ENCODE data around the gene SLC8A1.

The SLC8A1 gene

GRCh38 chr2:40430776-40431599 lies 20.9 kb downstream of the SLC8A1 start:
- no peak for DNase-seq (ENCODE audit: low spot score)
- Histone ChIP-seq H3K4me3 (no peak overlapping the region), H3K27ac (peak overlapping the region; percentile 36 to 67)
- no peak for TF ChIP-seq CTCF (IDR thresholded peaks at IDR 0.05)

DNA sequence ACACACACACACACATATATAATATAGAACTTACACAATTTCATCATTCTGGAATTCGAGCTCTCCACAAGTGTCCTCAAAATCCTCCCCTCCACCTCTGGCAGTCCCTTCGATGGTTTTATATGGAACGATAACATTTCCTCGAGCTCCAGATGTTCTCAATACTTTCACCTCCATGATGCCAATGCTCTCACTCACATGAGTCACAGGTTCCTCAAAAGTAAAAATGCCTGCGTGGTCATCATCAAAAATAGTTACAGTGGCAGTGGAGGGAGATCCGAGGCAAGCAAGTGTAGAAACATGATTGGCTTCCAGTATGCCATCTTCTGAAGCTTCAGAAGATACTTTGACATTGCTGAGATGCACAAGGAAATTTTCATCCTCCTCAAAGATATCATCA lies 23.5 kb downstream of the SLC8A1 start:
- Histone ChIP-seq H3K4me3 (no peak overlapping the region), H3K27ac (peak overlapping the region in 1 of 2 donors; percentile 15)
- no peak for DNase-seq (ENCODE audit: low spot score)
- no peak for TF ChIP-seq CTCF (IDR thresholded peaks at IDR 0.05)

- H3K27ac ChIP-seq = no peak overlapping the region
- no peak for DNase-seq (ENCODE audit: low spot score)
Measured at GRCh38 chr2:40421631-40422297, 30.1 kb downstream of the SLC8A1 start.

DNA sequence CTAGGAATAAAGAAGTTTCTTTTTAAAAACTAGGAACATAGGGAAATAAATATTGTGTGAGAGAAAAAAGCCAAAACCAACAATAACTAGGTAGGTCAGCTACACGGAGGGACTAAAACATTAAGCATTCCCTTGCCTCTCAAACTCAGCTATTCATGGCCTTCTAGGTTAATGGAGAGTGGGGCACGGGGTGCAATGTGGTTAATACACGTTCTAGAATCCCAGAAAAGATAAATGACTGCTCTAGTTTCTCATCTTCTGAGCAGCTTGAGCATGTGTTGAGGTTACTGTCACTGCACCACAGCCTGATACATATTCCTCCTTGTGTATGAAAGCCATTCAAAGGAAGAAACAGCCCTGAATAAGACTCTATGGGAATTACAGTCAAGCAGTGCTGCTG lies 31.4 kb downstream of the SLC8A1 start:
- H3K4me3 ChIP-seq = peak overlapping the region; percentile 47
- peak overlapping the region; percentile 52 to 76 for H3K27ac ChIP-seq
- TF ChIP-seq CTCF (IDR thresholded peaks at IDR 0.05) = no peak
- no peak for DNase-seq (ENCODE audit: low spot score)

More at GRCh38 chr2:40421631-40422297, 30.1 kb downstream of the SLC8A1 start:
- no peak overlapping the region for H3K4me3 ChIP-seq
- no peak for TF ChIP-seq CTCF (IDR thresholded peaks at IDR 0.05)

GRCh38 chr2:40419364-40419762 lies 32.5 kb downstream of the SLC8A1 start:
- Histone ChIP-seq H3K4me3 (no peak overlapping the region), H3K27ac (peak overlapping the region; percentile 52 to 57)
- DNase-seq (ENCODE audit: low spot score) = no peak
- TF ChIP-seq CTCF (IDR thresholded peaks at IDR 0.05) = no peak

GRCh38 chr2:40418614-40419363 lies 33.1 kb downstream of the SLC8A1 start:
- no peak for TF ChIP-seq CTCF (IDR thresholded peaks at IDR 0.05)
- H3K27ac ChIP-seq = peak overlapping the region; percentile 52 to 57
- no peak for DNase-seq (ENCODE audit: low spot score)
- no peak overlapping the region for H3K4me3 ChIP-seq

Measured in coronary artery (tissue), 2 donors.